GM21825 (cell line): ENCODE measurements around the gene SUFU.
"Not testable (repeated sequence)": the region's sequence is repeated elsewhere in the genome, so short reads cannot be mapped to it uniquely, and the experiment has no call there.

Experiments
- ATAC-seq: cut with Tn5 transposase; IDR thresholded peaks from one replicate; pipeline ENCODE4 v1.9.1; 2021; ENCODE audit warnings: mild to moderate bottlenecking, moderate library complexity; ENCODE audit not compliant: unreplicated experiment

SUFU gene

DNA sequence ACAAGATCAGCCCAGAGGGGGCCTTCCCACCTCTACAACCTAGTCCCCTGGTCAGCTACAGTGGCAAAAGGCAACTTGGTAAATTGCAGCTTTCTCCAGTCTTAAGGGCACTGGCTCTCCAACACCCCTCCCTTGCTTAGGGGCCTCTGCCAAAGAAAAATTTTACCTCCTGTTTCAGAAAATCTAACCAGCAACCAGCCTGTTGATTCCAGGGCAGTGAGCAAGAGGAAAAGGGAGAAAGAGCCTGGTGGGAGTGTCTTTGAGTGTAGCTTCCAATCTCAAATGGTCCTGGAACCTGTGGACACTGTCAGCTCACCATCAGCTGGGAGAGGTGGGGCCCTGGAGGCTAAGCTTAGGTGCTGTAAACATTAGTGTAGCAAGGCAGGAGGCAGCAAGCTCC lies 24.1 kb upstream of the SUFU start:
- no peak for ATAC-seq

DNA sequence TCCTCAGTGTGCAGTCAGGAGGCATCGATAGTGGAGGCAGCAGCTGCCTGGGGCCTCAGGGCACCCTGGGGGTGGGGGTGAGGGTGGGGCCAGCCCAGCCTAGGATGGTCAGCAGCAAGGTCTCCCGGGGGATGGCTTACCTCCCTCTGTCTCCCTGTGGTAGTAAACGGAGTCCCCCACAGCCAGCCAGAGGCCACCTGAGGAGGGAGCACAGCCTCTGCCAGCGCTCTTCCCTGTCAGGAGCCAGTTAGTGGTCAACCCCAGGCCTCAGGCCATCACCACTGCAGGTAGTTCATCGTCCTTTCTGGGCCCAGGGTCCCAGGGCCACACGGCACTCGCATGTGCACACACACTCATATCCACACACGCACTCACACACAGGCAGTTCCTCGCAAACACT lies 23.4 kb upstream of the SUFU start:
- ATAC-seq: no peak

DNA sequence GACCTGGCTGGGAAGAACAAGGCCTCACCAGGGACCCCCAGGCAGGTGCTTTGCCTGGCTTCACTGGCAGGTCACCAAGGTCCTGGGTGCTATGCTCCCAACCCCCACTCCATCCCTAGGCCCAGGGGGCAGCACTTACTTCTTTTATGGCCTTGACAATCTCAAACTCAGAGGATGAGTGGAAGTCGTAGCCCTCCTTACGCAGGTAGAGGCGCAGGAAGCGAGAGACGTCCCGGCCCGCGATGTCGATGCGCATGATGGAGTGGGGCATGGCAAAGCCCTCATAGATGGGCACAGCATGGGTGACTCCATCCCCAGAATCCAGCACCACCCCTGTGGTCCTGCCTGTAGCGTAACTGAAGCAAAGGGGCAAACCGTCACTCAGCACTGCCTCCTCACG lies 19.8 kb upstream of the SUFU start:
- no peak for ATAC-seq

DNA sequence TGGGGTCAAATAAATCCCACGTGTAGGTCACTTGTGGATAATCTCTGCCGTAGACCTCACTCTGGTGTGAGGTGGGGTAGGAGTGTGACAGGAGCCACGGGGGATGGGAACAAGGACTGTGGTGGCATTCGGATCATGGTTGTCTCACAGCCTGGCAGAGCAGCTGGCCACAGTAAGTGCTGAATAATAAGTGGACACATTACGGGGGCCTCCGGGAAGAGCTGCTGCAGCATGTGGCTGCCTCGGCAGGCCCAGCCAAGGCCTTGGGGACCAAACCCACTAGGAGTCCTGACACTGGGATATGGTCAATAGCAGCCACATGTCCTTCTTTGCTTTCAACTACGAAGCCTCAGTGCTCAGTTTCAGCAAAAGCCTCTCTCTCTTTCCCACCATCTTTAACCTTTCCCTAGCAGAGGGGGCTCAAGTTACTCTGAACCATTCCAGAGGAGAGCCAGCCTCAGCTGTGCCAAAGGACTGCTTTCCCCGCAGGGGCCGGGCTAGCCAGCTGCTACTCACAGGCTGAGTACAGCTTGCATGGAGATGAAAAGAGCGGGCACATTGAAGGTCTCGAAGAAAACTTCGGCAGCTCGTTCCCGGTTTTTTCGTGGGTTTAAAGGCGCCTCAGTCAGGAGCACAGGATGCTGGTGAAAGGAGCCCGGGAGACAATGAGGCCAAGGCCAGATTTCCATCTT lies 18.5 kb upstream of the SUFU start:
- ATAC-seq: no peak

DNA sequence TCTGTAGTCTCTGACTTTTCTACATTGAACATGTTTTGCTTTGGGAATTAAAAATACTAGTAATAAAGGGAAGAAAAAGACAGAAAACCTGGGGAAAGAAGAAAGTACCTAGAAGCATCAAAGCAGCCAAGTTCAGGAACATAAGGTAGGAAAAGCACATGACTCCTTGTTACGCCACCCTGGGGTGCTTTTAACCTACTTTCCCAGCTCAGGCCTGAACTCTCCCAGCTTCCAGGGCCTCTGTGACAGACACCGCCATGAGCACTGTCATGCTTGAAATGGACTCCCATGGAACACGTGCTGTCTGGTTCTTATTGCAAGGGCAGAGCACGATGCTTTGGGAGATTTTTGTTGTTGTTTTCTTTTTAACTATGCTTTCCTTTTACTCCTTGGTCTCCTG lies 12.6 kb upstream of the SUFU start:
- ATAC-seq: no peak

DNA sequence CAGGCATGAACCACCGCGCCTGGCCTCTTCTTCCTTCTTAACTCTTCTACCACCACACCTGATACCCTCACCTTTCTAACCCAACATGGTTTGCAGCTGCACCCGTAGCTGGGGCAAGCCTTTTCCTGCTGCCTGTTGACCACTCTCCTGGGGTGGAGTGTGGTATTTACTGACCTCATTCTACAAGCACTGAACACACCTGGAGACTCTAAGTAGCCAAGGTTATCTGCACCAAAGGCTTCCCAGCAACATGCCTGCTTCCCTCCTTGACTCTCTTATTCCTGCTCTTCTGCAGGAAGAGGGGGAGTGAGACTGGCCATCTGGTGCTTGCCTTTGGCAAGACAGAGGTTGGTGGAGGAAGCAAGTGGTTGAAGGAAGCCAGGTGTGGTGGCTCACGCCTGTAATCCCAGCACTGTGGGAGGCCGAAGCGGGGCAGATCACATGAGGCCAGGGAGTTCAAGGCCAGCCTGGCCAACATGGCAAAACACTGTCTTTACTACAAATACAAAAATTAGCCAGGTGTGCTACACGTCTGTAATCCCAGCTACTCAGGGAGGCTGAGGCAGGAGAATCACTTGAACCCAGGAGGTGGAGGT lies 11.3 kb upstream of the SUFU start:
- no peak for ATAC-seq

DNA sequence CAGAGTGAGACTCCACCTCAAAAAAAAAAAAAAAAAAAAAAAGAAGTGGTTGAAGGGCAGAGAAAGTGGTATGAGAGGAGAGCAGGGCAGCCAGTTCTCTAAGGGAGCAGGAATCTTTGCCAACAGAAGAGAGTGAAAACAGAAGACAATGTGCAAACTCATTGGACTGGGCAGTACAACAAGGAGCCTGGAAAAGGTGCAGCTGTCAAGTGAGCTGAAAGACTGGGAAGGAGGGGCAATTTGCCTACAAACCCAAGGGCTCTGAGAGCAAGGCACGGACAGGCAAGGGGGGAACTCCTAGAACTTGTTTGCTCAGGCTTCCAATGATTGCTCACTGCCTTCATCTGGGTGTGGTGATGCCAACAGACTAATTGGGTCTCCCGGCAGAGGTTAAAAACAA lies 10.8 kb upstream of the SUFU start:
- no peak for ATAC-seq

DNA sequence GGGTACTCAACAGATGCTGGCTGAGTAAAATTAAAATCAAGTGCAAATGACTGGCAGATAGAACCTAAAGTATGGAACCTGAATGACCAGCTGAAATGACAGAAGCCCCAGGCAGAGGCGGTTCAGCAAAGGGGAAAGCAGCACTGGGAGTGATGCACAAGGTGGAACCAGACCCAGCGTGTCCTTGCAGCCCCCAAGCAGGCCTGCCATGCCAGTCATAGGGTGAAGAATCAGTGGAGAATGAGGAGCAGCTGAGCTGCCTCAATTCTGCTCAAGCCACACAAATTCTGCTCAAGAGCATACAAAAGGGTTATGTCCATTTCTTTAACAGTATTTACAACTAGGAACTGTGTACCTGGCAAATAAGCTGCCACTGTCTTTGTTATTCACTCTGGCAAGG lies 10.0 kb upstream of the SUFU start:
- no peak for ATAC-seq

DNA sequence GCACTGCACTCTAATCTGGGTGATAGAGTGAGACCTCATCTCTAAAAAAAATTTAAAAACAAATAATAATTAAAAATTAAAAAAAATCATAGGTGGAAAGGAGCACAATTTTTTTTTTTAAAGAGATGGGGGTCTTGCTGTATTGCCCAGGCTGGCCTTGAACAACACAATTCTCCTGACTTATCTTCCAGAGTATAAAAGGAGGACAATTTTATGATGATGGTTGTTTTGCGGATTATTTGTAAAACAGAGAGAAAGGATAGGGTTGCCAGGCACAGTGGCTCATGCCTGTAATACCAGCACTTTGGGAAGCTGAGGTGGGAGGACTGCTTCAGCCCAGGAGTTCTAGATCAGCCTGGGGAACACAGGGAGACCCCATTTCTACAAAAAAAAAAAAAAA lies 6.2 kb upstream of the SUFU start:
- ATAC-seq: no peak

DNA sequence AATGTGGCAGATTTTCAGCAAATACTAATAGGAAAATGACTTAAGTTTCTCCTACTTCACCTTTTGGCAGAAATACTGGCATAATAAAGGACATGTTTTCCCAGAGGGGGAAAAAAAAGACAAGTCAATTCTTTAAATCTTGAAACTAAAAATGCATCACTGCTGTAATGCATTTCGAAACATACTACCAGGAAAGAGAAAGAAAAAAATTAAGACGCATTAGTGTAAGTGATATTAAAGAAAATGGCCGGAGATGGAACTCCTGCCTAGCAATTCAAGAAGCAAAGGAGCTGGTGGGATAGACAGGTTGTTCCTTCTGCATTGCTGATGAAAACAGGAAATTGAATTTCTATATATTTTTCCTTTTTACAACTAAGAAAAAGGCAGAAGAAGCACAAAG lies 4.4 kb upstream of the SUFU start:
- no peak for ATAC-seq

DNA sequence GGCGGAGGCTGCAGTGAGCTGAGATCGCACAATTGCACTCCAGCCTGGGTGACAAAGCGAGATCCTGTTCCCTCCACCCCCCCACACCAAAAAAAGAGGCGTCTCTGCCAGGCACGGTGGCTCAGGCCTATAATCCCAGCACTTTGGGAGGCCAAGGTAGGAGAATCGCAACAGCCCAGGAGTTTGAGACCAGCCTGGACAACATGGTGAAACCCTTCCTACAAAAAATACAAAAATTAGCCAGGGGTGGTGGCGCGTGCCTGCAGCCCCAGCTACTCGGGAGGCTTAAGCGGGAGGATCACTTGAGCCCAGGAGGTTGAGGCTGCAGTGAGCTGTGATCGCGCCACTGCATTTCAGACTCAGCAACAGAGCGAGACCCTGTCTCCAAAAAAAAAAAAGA lies 3.1 kb upstream of the SUFU start:
- ATAC-seq: not testable (repeated sequence)

DNA sequence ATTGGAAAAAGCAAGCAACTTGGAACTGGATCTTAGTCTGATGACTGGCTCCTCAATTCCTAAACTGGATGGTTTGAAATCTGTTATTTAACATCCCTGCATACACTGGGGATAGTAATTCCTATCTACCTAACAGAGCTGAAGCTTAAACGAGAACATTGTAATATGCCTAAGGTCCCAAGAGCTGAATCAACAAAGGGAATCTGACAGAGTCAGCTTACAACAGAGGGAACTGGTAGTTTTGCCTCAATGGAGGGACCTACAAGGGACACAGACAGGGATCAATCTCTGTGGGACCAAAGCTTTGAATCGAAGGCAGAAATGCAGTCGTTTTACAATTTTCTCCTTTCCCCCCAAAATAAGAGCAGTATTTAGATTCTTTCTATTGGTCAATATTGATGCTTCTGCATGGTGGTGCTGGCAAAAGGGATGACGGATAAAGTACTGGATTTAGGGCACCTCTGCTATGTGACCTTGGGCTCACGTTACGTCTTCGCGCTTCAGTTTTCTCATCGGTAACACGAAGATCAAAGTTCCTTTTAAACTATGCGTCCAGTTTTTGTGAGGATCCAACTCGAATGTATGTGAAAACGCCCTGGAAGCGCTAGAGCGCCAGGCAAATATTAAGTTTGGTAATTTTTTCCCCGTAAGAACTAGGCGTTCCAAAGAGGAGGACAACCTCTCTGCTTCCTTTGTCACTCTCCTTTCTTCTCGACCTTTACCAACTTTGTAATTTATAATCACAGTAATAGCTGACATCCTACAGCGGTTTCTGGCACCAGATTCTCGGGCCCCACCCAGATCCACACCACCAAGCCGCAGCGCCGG lies 2.4 kb upstream of the SUFU start:
- no peak for ATAC-seq

DNA sequence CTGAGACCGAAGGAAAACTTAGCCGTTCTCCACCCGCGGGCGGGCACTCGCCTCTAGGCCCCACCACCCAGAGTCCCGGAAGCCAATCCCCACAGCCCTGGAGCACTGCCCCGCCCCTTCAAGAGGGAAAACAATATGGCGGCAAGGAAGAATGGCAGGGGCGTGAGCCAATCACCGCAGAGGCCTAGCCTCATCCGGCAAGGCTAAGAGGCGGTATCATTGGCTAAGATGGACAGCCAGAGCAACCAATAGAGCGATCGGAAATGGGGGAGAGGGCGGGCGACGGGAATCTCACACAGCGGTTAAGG lies 1.8 kb upstream of the SUFU start:
- peak; percentile 73 for ATAC-seq

DNA sequence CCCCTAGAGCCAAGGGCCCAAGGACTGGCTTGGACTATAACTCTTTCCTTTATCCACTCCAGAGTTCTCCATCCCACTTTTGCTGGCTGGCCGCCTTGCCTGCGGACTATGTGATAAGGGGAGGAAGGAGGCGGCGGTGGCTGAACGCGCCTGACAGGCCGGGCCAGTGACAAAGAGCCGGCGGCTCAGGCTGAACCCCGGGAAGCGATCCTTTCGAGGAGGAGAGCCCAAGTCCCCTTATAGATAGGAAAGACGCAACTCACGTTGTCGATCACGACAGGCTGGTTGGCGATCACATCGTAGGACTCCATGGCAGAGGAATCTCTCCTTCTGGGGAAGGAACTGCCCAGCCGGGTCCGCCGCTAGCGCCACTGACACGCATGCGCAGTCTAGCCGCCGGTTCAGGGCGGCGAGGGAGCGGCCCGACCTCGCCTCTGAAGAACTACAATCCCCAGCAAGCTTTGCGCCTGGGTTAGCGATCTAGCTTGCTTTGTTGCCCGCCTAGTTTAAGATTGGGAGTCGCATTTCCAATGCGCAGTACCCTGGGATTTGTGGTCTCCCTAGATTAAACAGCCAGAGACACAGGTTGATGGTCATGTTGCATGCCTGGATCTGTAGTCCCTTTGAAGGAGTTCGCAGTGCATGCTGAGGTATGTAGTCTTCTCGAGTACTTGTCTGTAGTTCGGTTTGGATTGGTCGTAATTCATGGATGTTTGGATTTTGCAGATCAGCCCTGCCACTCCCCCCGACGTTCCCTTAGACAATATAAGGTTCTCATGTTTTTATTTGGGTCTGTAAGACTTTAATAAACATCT lies 1.2 kb upstream of the SUFU start, which contains the start of gene ACTR1A:
ACTR1A (minus strand) TSS at position 376 of the 815 bp plus-strand sequence; CDS start at position 311, 65 bp downstream.
- peak; percentile 46 for ATAC-seq

DNA sequence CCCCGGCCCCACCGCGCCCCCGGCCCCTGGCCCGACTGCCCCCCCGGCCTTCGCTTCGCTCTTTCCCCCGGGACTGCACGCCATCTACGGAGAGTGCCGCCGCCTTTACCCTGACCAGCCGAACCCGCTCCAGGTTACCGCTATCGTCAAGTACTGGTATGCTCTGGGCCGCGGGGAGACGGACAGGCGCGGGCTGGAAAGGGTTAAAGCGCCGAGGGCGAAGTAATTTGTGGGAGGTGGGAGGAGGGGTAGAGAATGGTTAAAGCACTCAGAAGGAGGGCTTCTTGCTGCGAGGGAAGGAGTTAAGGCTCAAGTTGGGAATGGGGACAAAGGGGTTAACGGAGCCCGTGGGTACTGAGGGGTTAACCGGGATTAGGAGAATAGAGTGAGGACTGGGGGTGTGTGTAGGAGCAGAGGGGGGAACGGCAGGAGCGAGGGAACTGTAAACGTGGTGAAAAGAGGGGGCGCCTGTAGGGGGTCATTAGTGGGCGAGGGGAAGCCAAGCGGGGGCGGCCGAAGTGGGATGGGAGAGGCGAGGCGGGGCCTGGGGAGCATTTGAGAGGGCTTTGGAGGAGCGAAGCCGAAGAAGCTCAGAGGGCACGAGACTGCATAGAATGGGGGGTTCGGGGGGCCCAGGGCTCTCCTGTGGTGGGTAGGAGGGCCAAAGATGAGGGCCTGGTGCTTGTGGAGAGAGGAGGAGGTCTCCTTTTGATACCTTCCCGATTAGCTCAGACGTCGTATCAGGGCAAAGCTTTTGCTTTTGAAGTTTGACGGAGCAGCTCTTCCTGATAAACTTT lies 605 bp downstream of the SUFU start:
- ATAC-seq: no peak

DNA sequence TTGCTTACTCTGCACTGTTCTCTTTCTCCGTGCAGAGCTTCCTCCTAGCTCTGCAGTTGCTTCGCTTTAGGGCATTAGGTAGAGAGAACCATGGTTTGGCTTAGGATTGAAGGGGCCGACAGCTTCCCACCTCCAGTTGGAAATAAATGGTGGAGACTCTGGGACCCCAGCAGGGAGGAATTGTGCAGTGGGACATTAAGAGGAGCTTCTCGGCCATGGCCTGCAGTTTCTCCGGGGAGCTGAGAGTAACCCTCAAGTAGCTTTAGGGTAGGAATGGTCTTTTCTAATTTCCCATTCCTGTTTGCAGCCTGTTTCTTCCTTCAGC lies 1.2 kb downstream of the SUFU start:
- ATAC-seq: no peak

DNA sequence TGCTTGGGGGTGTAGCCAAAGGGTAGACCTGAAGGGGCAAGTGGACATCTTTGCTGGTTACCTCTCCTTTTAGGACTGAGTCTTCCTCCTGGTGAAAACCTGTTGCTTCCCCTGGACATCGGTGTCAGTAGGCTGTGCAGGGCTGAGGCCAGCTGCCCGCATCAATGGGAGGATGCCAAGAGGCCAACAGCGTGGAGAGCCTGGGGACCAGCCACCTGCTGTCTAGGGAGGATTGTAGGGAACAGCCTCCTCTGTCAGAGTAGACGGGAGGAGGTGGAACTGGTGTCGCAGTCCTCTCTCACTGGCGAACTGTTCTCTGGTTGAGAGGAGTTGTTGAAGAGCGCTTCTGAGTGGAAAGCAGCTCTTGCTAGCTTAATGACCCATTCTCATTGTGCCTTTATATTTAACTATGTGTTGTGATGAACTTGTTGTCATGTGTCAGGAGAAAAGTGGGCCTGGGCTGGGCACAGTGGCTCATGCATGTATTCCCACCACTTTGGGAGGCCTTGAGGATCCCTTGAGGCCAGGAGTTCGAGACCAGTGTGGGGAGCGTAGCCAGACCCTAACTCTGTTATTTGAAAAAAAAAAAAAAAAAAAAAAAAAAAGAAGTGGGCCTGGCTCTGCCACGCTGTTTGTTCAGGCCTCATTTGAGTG lies 1.8 kb downstream of the SUFU start:
- ATAC-seq: no peak

DNA sequence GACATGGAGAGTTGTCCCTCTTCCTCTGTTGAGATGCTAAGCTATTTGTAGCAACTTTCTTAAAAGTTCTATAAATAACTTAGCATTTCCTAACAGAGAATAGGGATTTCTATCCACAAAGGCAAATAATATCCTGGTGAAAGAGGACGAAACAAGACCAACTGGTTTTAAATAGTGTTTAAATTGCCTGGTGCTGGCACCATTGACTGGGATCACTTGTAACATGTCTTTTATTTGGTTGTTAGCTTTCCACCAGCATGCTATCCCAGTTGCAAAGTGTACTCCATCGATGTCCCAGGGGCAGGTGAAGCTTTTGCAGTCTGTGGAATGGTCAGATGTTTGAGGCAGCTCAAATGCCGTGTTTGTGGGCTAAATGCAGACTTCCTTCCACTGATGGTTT lies 3.7 kb downstream of the SUFU start:
- ATAC-seq: no peak

DNA sequence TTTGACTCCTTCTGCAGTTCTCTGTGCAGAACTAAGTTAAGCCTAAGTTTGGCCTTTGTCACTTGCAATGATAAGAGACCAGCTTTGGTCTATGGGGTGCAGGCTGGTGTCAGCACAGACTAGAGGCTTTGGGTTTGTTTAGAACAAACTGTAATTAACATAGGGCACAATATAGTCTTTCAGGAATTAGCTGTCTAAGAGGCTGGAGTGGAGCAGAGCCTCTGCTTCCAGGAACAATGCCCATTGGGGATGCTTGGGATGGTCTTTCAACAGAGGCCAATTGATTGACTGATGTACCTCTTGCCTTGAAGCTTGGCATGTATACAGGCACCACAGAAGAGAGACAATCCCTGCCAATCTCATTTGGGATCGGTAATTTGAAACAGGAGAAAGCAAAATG lies 4.7 kb downstream of the SUFU start:
- no peak for ATAC-seq

DNA sequence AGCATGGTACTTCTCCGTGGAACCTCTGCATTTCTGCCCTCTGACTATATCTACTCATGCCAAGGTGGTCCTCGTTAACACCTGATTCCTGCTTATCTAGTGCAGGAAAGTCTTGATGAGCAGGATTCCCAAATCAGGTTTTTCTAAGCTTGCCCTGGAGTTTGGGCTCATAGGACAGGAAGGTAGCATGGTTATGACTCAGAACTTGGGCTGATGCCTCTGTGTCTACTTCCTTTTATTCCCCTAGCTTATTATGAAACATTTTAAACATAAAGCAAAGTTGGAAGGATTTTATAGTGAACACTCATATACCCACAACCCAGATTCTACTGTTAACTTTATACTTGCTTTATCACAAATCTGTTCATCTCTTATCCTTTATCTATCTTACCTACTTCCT lies 5.6 kb downstream of the SUFU start:
- no peak for ATAC-seq
